Caco-2 (cell line): ENCODE data around the gene PCDHGA4. TPM values are rescaled to one million over a fixed set of nuclear protein-coding genes. Genes with fewer than 3 reads are reported as not detected.

Source experiments
- BruUV-seq: library from RNA; stranded (reverse); fragments of 400-500 nt; replicated peaks from 2 replicates; lab custom pipeline; 2021; lab: Mats Ljungman, UMichigan
- CTCF ChIA-PET: fragments of 300-600 bp; sonication (Branson Sonifier 250); formaldehyde crosslinking; loops from one replicate; lab custom pipeline; 2022; ENCODE audit warnings: antibody characterized with exemption; lab: Charles Lee
- POLR2A ChIA-PET: fragments of 300-600 bp; sonication (Branson Sonifier 250); formaldehyde crosslinking; loops from one replicate; lab custom pipeline; 2022; ENCODE audit warnings: antibody characterized with exemption; lab: Charles Lee
- DNase-seq, 2 experiments: peaks; one replicate each; pipeline versions ENCODE4 v3.0.0 to v3.0.0-alpha.2; 2020 to 2022
- H3K27me3 ChIP-seq: replicated peaks from 2 replicates; pipeline ENCODE4 v1.6.0; 2011; ENCODE audit warnings: low read length; ENCODE audit not compliant: control insufficient read depth, insufficient read depth
- H3K36me3 ChIP-seq: 2 replicates; pipeline ENCODE4 v1.5.1; 2011; ENCODE audit warnings: low read length; ENCODE audit not compliant: control insufficient read depth, insufficient read depth
- H3K4me1 ChIP-seq: fragments of 250-450 bp; sonication (Bioruptor Pico); 2 replicates; pipeline ENCODE4 v1.5.1; 2020; ENCODE audit warnings: mild to moderate bottlenecking
- H3K4me3 ChIP-seq: 2 replicates; pipeline ENCODE4 v1.5.1; 2011; ENCODE audit warnings: low read depth, mild to moderate bottlenecking, control low read depth, low read length
- H3K9me3 ChIP-seq: fragments of 250-450 bp; sonication (Bioruptor Pico); 2 replicates; pipeline ENCODE4 v1.5.1; 2020; ENCODE audit warnings: mild to moderate bottlenecking, moderate library complexity
- H3K27ac Mint-ChIP-seq: one replicate; pipeline ENCODE4 v1.8.0; 2022; ENCODE audit warnings: mixed read lengths; ENCODE audit not compliant: unreplicated experiment
- H3K27me3 Mint-ChIP-seq: one replicate; pipeline ENCODE4 v1.8.0; 2022; ENCODE audit warnings: mixed read lengths; ENCODE audit not compliant: insufficient read depth, unreplicated experiment
- H3K36me3 Mint-ChIP-seq: one replicate; pipeline ENCODE4 v1.8.0; 2022; ENCODE audit warnings: mild to moderate bottlenecking, mixed read lengths; ENCODE audit not compliant: insufficient read depth, unreplicated experiment
- H3K4me1 Mint-ChIP-seq: one replicate; pipeline ENCODE4 v1.8.0; 2022; ENCODE audit warnings: low read depth, mixed read lengths; ENCODE audit not compliant: unreplicated experiment
- H3K4me3 Mint-ChIP-seq: one replicate; pipeline ENCODE4 v1.8.0; 2022; ENCODE audit warnings: mild to moderate bottlenecking, moderate library complexity, mixed read lengths; ENCODE audit not compliant: unreplicated experiment
- H3K9me3 Mint-ChIP-seq: one replicate; pipeline ENCODE4 v1.8.0; 2022; ENCODE audit warnings: mixed read lengths; ENCODE audit not compliant: unreplicated experiment
- CTCF ChIP-seq, 2 experiments: fragments of 200-600 bp in 1 of 2; IDR thresholded peaks; 1 replicate in 1 of 2; 2 replicates in 1 of 2; pipeline versions ENCODE4 v1.5.1 to v1.8.0; 2011 to 2022; ENCODE audit warnings: antibody characterized with exemption in 1 of 2, control low read depth in 1 of 2, inconsistent platforms in 1 of 2, low read depth in 1 of 2, low read length in 1 of 2, mild to moderate bottlenecking in 1 of 2, moderate library complexity in 1 of 2; ENCODE audit not compliant: insufficient read depth in 1 of 2, severe bottlenecking in 1 of 2, unreplicated experiment in 1 of 2
- intact Hi-C: fragments of 100-400 bp; cut with micrococcal nuclease; formaldehyde crosslinking; loops from one replicate; pipeline ENCODE4 v1.10.0; 2022; ENCODE audit not compliant: unreplicated experiment
- total RNA-seq: library from RNA; stranded (reverse); gene quantifications from 2 replicates; pipeline ENCODE4 v1.2.3, GENCODE V29; 2022

Gene PCDHGA4
- total RNA-seq, 1 experiment from 2014 or later, result 0.54 TPM

DNA sequence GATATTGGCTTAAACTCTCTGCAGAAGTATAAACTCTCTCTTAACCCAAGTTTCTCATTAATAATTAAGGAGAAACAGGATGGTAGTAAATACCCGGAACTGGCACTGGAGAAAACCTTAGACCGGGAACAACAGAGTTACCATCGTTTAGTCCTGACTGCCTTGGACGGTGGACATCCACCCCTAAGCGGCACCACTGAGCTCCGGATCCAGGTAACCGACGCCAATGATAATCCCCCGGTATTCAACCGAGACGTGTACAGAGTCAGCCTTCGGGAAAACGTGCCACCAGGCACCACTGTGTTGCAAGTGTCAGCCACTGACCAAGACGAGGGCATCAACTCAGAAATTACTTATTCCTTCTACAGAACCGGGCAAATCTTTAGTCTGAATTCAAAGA, 43.8 kb downstream of the PCDHGA4 start:
- Histone ChIP-seq H3K9me3 (peaks cover 17% of the 10 kb centered on the region), H3K4me3 (no peak overlapping the region), H3K36me3 (no peaks in the 10 kb centered on the region), H3K27me3 (no peaks in the 10 kb centered on the region), H3K4me1 (no peaks in the 10 kb centered on the region)
- H3K27ac Mint-ChIP-seq, result no peak overlapping the region
- peak overlapping the region; percentile 28 for H3K4me3 Mint-ChIP-seq
- TF ChIP-seq CTCF (IDR thresholded peaks at IDR 0.05; ENCODE audit: insufficient read depth in 1 of 2, low read depth in 1 of 2, low read length in 1 of 2, severe bottlenecking in 1 of 2, unreplicated experiment in 1 of 2), result no peak
- intact Hi-C loops, result no loop called here
- no peaks in the 10 kb centered on the region for H3K4me1 Mint-ChIP-seq
- H3K27me3 Mint-ChIP-seq, result no peaks in the 10 kb centered on the region
- ChIA-PET CTCF (interaction anchor here (0.6 to 2.1 kb wide), 3 partner anchors 126 to 165 kb away, joined by 4 to 9 read pairs (median 6); no protein-coding TSS in a partner anchor), POLR2A (no interaction called here)
- TSS peak; percentile 45 for BruUV-seq
- no peak for DNase-seq
- H3K9me3 Mint-ChIP-seq, result peaks cover 11% of the 10 kb centered on the region
- H3K36me3 Mint-ChIP-seq, result peaks cover 14% of the 10 kb centered on the region

DNA sequence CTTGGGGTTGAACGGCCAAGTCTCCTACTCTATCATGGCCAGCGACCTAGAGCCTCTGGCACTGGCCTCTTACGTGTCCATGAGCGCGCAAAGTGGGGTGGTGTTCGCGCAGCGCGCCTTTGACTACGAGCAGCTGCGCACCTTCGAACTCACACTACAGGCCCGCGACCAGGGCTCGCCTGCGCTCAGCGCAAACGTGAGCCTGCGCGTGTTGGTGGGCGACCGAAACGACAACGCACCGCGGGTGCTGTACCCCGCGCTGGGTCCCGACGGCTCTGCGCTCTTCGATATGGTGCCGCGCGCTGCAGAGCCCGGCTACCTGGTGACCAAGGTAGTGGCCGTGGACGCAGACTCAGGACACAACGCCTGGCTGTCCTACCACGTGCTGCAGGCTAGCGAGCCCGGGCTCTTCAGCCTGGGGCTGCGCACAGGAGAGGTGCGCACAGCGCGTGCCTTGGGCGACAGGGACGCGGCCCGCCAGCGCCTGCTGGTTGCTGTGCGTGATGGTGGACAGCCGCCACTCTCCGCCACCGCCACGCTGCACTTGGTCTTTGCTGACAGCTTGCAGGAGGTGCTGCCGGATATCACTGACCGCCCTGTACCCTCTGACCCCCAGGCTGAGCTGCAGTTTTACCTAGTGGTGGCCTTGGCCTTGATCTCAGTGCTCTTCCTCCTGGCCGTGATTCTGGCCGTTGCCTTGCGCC, 44.9 kb downstream of the PCDHGA4 start:
- ChIA-PET POLR2A (no interaction called here), CTCF (interaction anchor here (0.9 kb wide), 1 partner anchor 164 kb away, joined by 4 read pairs; no protein-coding TSS in a partner anchor)
- Mint-ChIP-seq H3K9me3 (peaks cover 11% of the 10 kb centered on the region), H3K4me3 (peak overlapping the region; percentile 51), H3K27me3 (no peaks in the 10 kb centered on the region), H3K36me3 (peaks cover 17% of the 10 kb centered on the region), H3K27ac (no peak overlapping the region), H3K4me1 (no peaks in the 10 kb centered on the region)
- BruUV-seq, result no TSS peak
- Histone ChIP-seq H3K27me3 (no peaks in the 10 kb centered on the region), H3K4me3 (no peak overlapping the region), H3K4me1 (no peaks in the 10 kb centered on the region), H3K9me3 (peaks cover 17% of the 10 kb centered on the region), H3K36me3 (no peaks in the 10 kb centered on the region)
- no peak for TF ChIP-seq CTCF (IDR thresholded peaks at IDR 0.05; ENCODE audit: insufficient read depth in 1 of 2, low read depth in 1 of 2, low read length in 1 of 2, severe bottlenecking in 1 of 2, unreplicated experiment in 1 of 2)
- intact Hi-C loops, result no loop called here
- DNase-seq, result no peak

DNA sequence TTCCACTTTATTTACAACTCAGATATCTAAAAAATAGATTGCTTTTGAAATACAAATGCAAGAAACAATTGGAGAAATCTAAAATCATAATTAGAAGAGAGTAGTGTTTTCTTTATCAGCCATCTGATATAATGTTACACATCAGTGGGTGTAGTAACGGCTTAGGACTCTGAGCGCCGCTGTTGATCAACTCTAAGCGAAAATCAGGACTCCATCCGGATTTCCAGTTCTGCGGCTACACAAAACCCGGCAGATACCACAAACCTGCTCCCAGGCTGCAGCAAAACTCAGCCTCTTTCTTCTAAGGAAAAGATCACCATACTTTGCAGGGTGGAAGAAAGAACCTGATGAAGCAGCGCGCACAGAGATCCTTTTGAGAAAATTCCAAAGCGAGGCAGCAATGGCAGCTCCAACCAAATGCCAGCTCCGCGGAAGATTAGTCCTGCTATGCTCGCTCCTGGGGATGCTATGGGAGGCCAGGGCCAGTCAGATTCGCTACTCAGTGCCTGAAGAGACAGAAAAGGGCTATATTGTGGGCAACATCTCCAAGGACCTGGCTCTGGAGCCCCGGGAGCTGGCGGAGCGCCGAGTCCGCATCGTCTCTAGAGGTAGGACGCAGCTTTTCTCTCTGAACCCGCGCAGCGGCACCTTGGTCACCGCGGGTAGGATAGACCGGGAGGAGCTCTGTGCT, 47.9 kb downstream of the PCDHGA4 start, which contains the start of gene PCDHGA9:
Gene PCDHGA9, plus strand, starts transcription at position 226 of the 691 bp plus-strand sequence. Its CDS starts 175 bp downstream, at position 401.
- no peaks in the 10 kb centered on the region for H3K4me1 Mint-ChIP-seq
- no TSS peak for BruUV-seq
- CTCF ChIA-PET, result no interaction called here
- H3K9me3 Mint-ChIP-seq, result peaks cover 11% of the 10 kb centered on the region
- H3K4me1 ChIP-seq, result no peaks in the 10 kb centered on the region
- peaks cover 19% of the 10 kb centered on the region for H3K9me3 ChIP-seq
- H3K27me3 Mint-ChIP-seq, result no peaks in the 10 kb centered on the region
- H3K27ac Mint-ChIP-seq, result no peak within 1 kb of the TSS
- no peaks in the 10 kb centered on the region for H3K27me3 ChIP-seq
- peaks cover 17% of the 10 kb centered on the region for H3K36me3 Mint-ChIP-seq
- intact Hi-C loops, result no loop called here
- no peak for DNase-seq
- POLR2A ChIA-PET, result no interaction called here
- no peak within 1 kb of the TSS for H3K4me3 Mint-ChIP-seq
- H3K4me3 ChIP-seq, result no peak within 1 kb of the TSS
- no peaks in the 10 kb centered on the region for H3K36me3 ChIP-seq
- TF ChIP-seq CTCF (IDR thresholded peaks at IDR 0.05; ENCODE audit: insufficient read depth in 1 of 2, low read depth in 1 of 2, low read length in 1 of 2, severe bottlenecking in 1 of 2, unreplicated experiment in 1 of 2), result no peak
